Keratinocyte (primary cell): Measurements from ENCODE around the gene RASSF6.

Source experiments
- EZH2 ChIP-seq: IDR thresholded peaks from one replicate; pipeline ENCODE4 v1.6.1; 2012; ENCODE audit warnings: inconsistent platforms, mild to moderate bottlenecking, low read length, moderate library complexity
- TF ChIP-seq, protein P1 (sequence below), 3 experiments: IDR thresholded peaks in 1 of 3; conservative IDR thresholded peaks in 1 of 3; optimal IDR thresholded peaks in 1 of 3; 2 replicates in 2 of 3; 3 replicates in 1 of 3; pipeline versions ENCODE3 to v1.5.1; 2011; ENCODE audit warnings: low read length in 3 of 3, mild to moderate bottlenecking in 3 of 3, moderate library complexity in 2 of 3, control low read depth in 1 of 3, inconsistent platforms in 1 of 3; ENCODE audit not compliant: insufficient read depth in 2 of 3; ENCODE audit errors: extremely low read depth in 1 of 3

DNA sequence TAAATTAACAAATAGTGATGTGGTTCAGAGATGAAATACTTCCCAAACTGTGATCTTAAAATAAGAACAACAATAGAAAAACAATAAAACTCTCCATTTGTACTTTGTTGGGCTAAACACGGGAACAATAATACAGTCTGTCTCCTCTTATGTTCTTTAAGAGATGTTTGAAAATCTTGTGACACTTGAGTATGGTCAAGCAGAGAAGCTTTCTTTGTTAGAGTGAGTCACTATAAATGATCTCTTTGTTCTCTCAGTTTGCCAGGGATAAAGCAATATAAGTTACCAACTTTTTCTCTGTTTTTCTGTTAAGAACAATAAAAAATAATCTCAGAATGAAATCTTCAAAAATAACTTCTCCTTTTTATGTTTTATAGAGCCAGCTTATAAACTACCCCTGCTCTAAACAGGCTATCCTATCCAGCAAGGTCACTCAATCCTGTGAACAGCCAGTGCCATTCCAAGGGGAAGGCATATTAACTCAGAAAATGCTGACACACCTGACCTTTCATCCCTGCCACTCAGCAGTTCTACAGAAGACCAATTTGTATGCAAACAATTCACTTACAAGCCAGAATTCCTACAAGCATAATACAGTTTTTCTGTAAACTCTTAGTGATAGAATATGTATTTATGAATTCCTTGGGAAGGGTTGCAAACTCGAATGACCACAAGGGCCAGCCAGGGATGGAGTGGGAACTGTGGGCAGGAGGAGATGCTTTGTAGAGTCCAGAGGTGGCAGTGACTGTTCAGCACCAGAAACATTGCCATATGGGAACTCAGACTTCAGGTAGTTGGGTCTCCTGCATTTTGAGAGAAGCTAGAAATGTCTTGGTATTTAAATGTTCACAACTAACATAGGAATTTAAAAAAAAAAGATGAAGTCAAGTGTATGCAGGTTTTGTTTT lies 86.5 kb downstream of the RASSF6 start:
- TF ChIP-seq, protein P1, sequence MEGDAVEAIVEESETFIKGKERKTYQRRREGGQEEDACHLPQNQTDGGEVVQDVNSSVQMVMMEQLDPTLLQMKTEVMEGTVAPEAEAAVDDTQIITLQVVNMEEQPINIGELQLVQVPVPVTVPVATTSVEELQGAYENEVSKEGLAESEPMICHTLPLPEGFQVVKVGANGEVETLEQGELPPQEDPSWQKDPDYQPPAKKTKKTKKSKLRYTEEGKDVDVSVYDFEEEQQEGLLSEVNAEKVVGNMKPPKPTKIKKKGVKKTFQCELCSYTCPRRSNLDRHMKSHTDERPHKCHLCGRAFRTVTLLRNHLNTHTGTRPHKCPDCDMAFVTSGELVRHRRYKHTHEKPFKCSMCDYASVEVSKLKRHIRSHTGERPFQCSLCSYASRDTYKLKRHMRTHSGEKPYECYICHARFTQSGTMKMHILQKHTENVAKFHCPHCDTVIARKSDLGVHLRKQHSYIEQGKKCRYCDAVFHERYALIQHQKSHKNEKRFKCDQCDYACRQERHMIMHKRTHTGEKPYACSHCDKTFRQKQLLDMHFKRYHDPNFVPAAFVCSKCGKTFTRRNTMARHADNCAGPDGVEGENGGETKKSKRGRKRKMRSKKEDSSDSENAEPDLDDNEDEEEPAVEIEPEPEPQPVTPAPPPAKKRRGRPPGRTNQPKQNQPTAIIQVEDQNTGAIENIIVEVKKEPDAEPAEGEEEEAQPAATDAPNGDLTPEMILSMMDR (optimal IDR thresholded peaks at IDR 0.05 in 1 of 3, IDR thresholded peaks at IDR 0.05 in 1 of 3, conservative IDR thresholded peaks at IDR 0.05 in 1 of 3; ENCODE audit: extremely low read depth in 1 of 3, insufficient read depth in 2 of 3, low read length in 3 of 3), result no peak
- TF ChIP-seq EZH2, result no peak
